Vagina (tissue), 2 donors: ENCODE data around the gene RHOV. TPM values are rescaled to one million over a fixed set of nuclear protein-coding genes. Genes with fewer than 3 reads are reported as not detected.

Experiments used
- DNase-seq, 2 donors: peaks; one replicate each; pipeline ENCODE4 v3.0.0-alpha.2; 2017; ENCODE audit errors: extremely low spot score in 2 of 2
- H3K27ac ChIP-seq: fragments of 200-600 bp; sonication (generic); one replicate; pipeline ENCODE4 v1.5.1; 2019
- H3K27me3 ChIP-seq: fragments of 200-600 bp; sonication (generic); one replicate; pipeline ENCODE4 v1.5.1; 2019
- H3K36me3 ChIP-seq, 2 donors: fragments of 200-600 bp; sonication (generic); one replicate each; pipeline ENCODE4 v1.5.1; 2017 to 2019
- H3K4me1 ChIP-seq: fragments of 200-600 bp; sonication (generic); one replicate; pipeline ENCODE4 v1.5.1; 2019
- H3K4me3 ChIP-seq, 2 donors: fragments of 200-600 bp; sonication (generic); 1 replicate in 1 of 2; 2 replicates in 1 of 2; pipeline ENCODE4 v1.5.1; 2016 to 2019
- H3K9me3 ChIP-seq: fragments of 200-600 bp; sonication (generic); one replicate; pipeline ENCODE4 v1.5.1; 2019
- CTCF ChIP-seq, 3 experiments: fragments of 450-650 bp in 2 of 3; fragments of 200-600 bp in 1 of 3; sonication (generic) in 1 of 3; IDR thresholded peaks; one replicate each; pipeline ENCODE4 v1.5.1; 2017 to 2019; ENCODE audit warnings: antibody characterized with exemption in 3 of 3, mild to moderate bottlenecking in 2 of 3, moderate library complexity in 2 of 3
- POLR2A ChIP-seq, 2 donors: fragments of 450-650 bp; IDR thresholded peaks; one replicate each; pipeline ENCODE4 v1.6.1; 2017; ENCODE audit warnings: antibody characterized with exemption in 2 of 2, mild to moderate bottlenecking in 2 of 2, moderate library complexity in 2 of 2
- POLR2AphosphoS5 ChIP-seq, 2 donors: sonication (generic); formaldehyde crosslinking; IDR thresholded peaks; one replicate each; pipeline ENCODE4 v1.9.0; 2017; ENCODE audit warnings: antibody characterized with exemption in 2 of 2, mild to moderate bottlenecking in 2 of 2, low read depth in 1 of 2; ENCODE audit not compliant: insufficient read depth in 1 of 2
- intact Hi-C: fragments of 100-400 bp; cut with DNase I; formaldehyde crosslinking; loops from one replicate; pipeline ENCODE4 v1.15.1; 2023
- total RNA-seq: library from RNA; depleted of rRNA; stranded (reverse); fragments of >200 nt; gene quantifications from one replicate; pipeline ENCODE4 v1.2.3, GENCODE V29; 2016

The RHOV gene
- total RNA-seq, 1 donor from 2014 or later, result 32.9 TPM

GRCh38 chr15:40838756-40839155, 35.3 kb downstream of the RHOV start:
- H3K9me3 ChIP-seq, result no peaks in the 10 kb centered on the region
- no peak overlapping the region for H3K4me3 ChIP-seq
- H3K36me3 ChIP-seq, result no peaks in the 10 kb centered on the region
- no peaks in the 10 kb centered on the region for H3K27me3 ChIP-seq
- intact Hi-C loops, result no loop called here
- H3K27ac ChIP-seq, result no peak overlapping the region
- TF ChIP-seq POLR2A (IDR thresholded peaks at IDR 0.05) (no peak), POLR2AphosphoS5 (IDR thresholded peaks at IDR 0.05; ENCODE audit: insufficient read depth in 1 of 2, low read depth in 1 of 2) (no peak)
- no peak for DNase-seq
- no peaks in the 10 kb centered on the region for H3K4me1 ChIP-seq

GRCh38 chr15:40836020-40836419, 38.0 kb downstream of the RHOV start:
- H3K36me3 ChIP-seq, result no peaks in the 10 kb centered on the region
- H3K27me3 ChIP-seq, result no peaks in the 10 kb centered on the region
- H3K4me1 ChIP-seq, result no peaks in the 10 kb centered on the region
- H3K4me3 ChIP-seq, result no peak overlapping the region
- no peak for DNase-seq
- no peak overlapping the region for H3K27ac ChIP-seq
- H3K9me3 ChIP-seq, result no peaks in the 10 kb centered on the region
- TF ChIP-seq POLR2A (IDR thresholded peaks at IDR 0.05) (no peak), POLR2AphosphoS5 (IDR thresholded peaks at IDR 0.05; ENCODE audit: insufficient read depth in 1 of 2, low read depth in 1 of 2) (no peak), CTCF (IDR thresholded peaks at IDR 0.05) (no peak)
- intact Hi-C loops, result no loop called here

- no peaks in the 10 kb centered on the region for H3K4me1 ChIP-seq
- H3K27me3 ChIP-seq, result no peaks in the 10 kb centered on the region
- no peaks in the 10 kb centered on the region for H3K36me3 ChIP-seq
- no peak overlapping the region for H3K4me3 ChIP-seq
- no peak for DNase-seq
- no peaks in the 10 kb centered on the region for H3K9me3 ChIP-seq
- TF ChIP-seq POLR2AphosphoS5 (IDR thresholded peaks at IDR 0.05; ENCODE audit: insufficient read depth in 1 of 2, low read depth in 1 of 2), result no peak
- no peak for TF ChIP-seq POLR2A (IDR thresholded peaks at IDR 0.05)
- no peak for TF ChIP-seq CTCF (IDR thresholded peaks at IDR 0.05)
- intact Hi-C loops, result no loop called here
- H3K27ac ChIP-seq, result no peak overlapping the region
These were observed 41.1 kb downstream of the RHOV start for GRCh38 chr15:40832903-40833302.

- H3K27ac ChIP-seq, result no peak overlapping the region
- no peaks in the 10 kb centered on the region for H3K36me3 ChIP-seq
- TF ChIP-seq CTCF (IDR thresholded peaks at IDR 0.05), result no peak
- no peak for TF ChIP-seq POLR2AphosphoS5 (IDR thresholded peaks at IDR 0.05; ENCODE audit: insufficient read depth in 1 of 2, low read depth in 1 of 2)
- no peak for TF ChIP-seq POLR2A (IDR thresholded peaks at IDR 0.05)
- DNase-seq, result no peak
- no peaks in the 10 kb centered on the region for H3K9me3 ChIP-seq
- intact Hi-C loops, result no loop called here
- H3K4me1 ChIP-seq, result no peaks in the 10 kb centered on the region
- H3K27me3 ChIP-seq, result no peaks in the 10 kb centered on the region
- H3K4me3 ChIP-seq, result no peak overlapping the region
These were observed 42.2 kb downstream of the RHOV start for GRCh38 chr15:40831861-40832260.

GRCh38 chr15:40830884-40831283, 43.1 kb downstream of the RHOV start:
- H3K4me3 ChIP-seq, result no peak overlapping the region
- intact Hi-C loops, result no loop called here
- DNase-seq, result no peak
- H3K9me3 ChIP-seq, result no peaks in the 10 kb centered on the region
- no peak overlapping the region for H3K27ac ChIP-seq
- no peaks in the 10 kb centered on the region for H3K36me3 ChIP-seq
- no peaks in the 10 kb centered on the region for H3K4me1 ChIP-seq
- TF ChIP-seq CTCF (IDR thresholded peaks at IDR 0.05), result no peak
- TF ChIP-seq POLR2AphosphoS5 (IDR thresholded peaks at IDR 0.05; ENCODE audit: insufficient read depth in 1 of 2, low read depth in 1 of 2), result no peak
- TF ChIP-seq POLR2A (IDR thresholded peaks at IDR 0.05), result no peak
- H3K27me3 ChIP-seq, result no peaks in the 10 kb centered on the region
